PC-3 (cell line): Measurements from ENCODE around the gene PAX7. TPM values are rescaled to one million over a fixed set of nuclear protein-coding genes. Genes with fewer than 3 reads are reported as not detected.

Experiments used
- ATAC-seq: fragments of 200-7000 bp; cut with Tn5 transposase; 2 replicates; pipeline ENCODE4 v1.9.1; 2020; ENCODE audit warnings: mild to moderate bottlenecking, moderate library complexity
- BruUV-seq: library from RNA; stranded (reverse); fragments of 400-500 nt; replicated peaks from 2 replicates; lab custom pipeline; 2021; lab: Mats Ljungman, UMichigan
- CTCF ChIA-PET: fragments of 300-600 bp; sonication (Branson Sonifier 250); formaldehyde crosslinking; loops from one replicate; lab custom pipeline; 2022; ENCODE audit warnings: antibody characterized with exemption; lab: Charles Lee
- POLR2A ChIA-PET: fragments of 300-600 bp; sonication (Branson Sonifier 250); formaldehyde crosslinking; loops from one replicate; lab custom pipeline; 2022; ENCODE audit warnings: antibody characterized with exemption; ENCODE audit not compliant: unreplicated experiment; lab: Charles Lee
- DNase-seq: peaks from one replicate; pipeline ENCODE4 v3.0.0-alpha.2; 2015
- H2AFZ ChIP-seq: fragments of 300-600 bp; sonication (generic); 2 replicates; pipeline ENCODE4 v1.6.0; 2016; ENCODE audit warnings: antibody characterized with exemption, low read length
- H3F3A ChIP-seq: fragments of 300-600 bp; sonication (generic); one replicate; pipeline ENCODE4 v1.6.0; 2017; ENCODE audit warnings: antibody characterized with exemption, low read length, control low read depth, mild to moderate bottlenecking; ENCODE audit not compliant: unreplicated experiment
- H3K27ac ChIP-seq: fragments of 300-600 bp; sonication (generic); 2 replicates; pipeline ENCODE4 v1.5.1; 2016; ENCODE audit warnings: mild to moderate bottlenecking, low read length
- H3K27me3 ChIP-seq: fragments of 300-600 bp; sonication (generic); 2 replicates; pipeline ENCODE4 v1.6.1; 2016; ENCODE audit warnings: low read length, mixed read lengths
- H3K36me3 ChIP-seq: fragments of 300-600 bp; sonication (generic); 2 replicates; pipeline ENCODE4 v1.6.1; 2016; ENCODE audit warnings: low read depth, mixed run types, low read length, mixed read lengths
- H3K4me1 ChIP-seq: fragments of 300-600 bp; sonication (generic); 2 replicates; pipeline ENCODE4 v1.5.1; 2016; ENCODE audit warnings: low read length; ENCODE audit not compliant: insufficient read depth
- H3K4me2 ChIP-seq: fragments of 300-600 bp; sonication (generic); 2 replicates; pipeline ENCODE4 v1.6.0; 2016; ENCODE audit warnings: low read length
- H3K4me3 ChIP-seq: fragments of 300-600 bp; sonication (generic); 2 replicates; pipeline ENCODE4 v1.5.1; 2016; ENCODE audit warnings: mild to moderate bottlenecking, low read length, mixed read lengths
- H3K79me2 ChIP-seq: fragments of 300-600 bp; sonication (generic); 2 replicates; pipeline ENCODE4 v1.6.1; 2017; ENCODE audit warnings: low read length, mixed read lengths
- H3K9ac ChIP-seq: fragments of 300-600 bp; sonication (generic); 2 replicates; pipeline ENCODE4 v1.6.0; 2016; ENCODE audit warnings: mild to moderate bottlenecking, low read length
- H3K9me2 ChIP-seq: fragments of 300-600 bp; sonication (generic); replicated peaks from 2 replicates; pipeline ENCODE4 v1.6.1; 2016; ENCODE audit warnings: mixed run types, low read length, mixed read lengths
- H3K9me3 ChIP-seq: fragments of 300-600 bp; sonication (generic); 2 replicates; pipeline ENCODE4 v1.6.1; 2016; ENCODE audit warnings: low read length, mixed read lengths
- H4K20me1 ChIP-seq: fragments of 300-600 bp; sonication (generic); 2 replicates; pipeline ENCODE4 v1.6.1; 2016; ENCODE audit warnings: low read length, mixed read lengths
- EZH2 ChIP-seq: fragments of 300-600 bp; sonication (generic); IDR thresholded peaks from one replicate; pipeline ENCODE4 v1.6.1; 2017; ENCODE audit warnings: antibody characterized with exemption, mild to moderate bottlenecking, low read length; ENCODE audit not compliant: unreplicated experiment
- EZH2phosphoT487 ChIP-seq: fragments of 300-600 bp; sonication (generic); IDR thresholded peaks from 2 replicates; pipeline ENCODE4 v1.6.1; 2018; ENCODE audit warnings: mild to moderate bottlenecking, antibody characterized with exemption, low read length, borderline replicate concordance
- intact Hi-C: fragments of 100-400 bp; cut with micrococcal nuclease; formaldehyde crosslinking; loops from 2 replicates; pipeline ENCODE4 v1.9.0; 2023
- total RNA-seq: library from RNA; depleted of rRNA; stranded (reverse); fragments of >200 nt; gene quantifications from 2 replicates; pipeline ENCODE4 v1.2.3, GENCODE V29; 2014
- TF ChIP-seq, protein P1 (sequence below): fragments of 300-600 bp; sonication (generic); conservative IDR thresholded peaks from 2 replicates; pipeline ENCODE4 v1.5.1; 2017; ENCODE audit warnings: antibody characterized with exemption, low read depth, mild to moderate bottlenecking, low read length

The PAX7 gene
- total RNA-seq, 1 experiment from 2014 or later, result not detected

DNA sequence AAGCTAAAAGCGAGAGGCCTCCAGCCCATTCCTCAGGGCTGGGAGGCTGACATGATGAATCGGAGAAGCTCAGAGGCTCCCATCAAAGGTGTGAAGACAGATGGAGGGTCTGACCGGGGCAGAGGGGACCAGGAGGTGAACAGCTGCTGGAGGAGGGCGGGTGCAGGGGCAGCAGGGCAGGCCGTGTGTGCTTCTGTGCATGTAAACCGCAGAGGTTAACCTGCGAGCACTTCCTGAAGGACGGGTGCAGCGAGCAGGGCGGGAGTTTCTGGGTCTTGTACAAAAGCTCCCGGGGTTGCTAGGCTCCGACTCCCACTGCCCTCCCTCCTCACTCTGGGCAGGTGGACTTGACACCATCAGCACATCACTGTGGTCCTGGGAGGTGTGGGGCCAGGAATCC, 75.2 kb downstream of the PAX7 start:
- no peak for ATAC-seq
- Histone ChIP-seq H3K4me2 (no peak overlapping the region), H3K27ac (no peak overlapping the region), H3K9me2 (no peaks in the 10 kb centered on the region), H3K27me3 (peaks cover 39% of the 10 kb centered on the region), H3K36me3 (no peaks in the 10 kb centered on the region), H2AFZ (no peak overlapping the region), H3K9me3 (no peaks in the 10 kb centered on the region), H3K4me3 (no peak overlapping the region), H3K4me1 (no peaks in the 10 kb centered on the region), H3K9ac (no peak overlapping the region), H4K20me1 (no peaks in the 10 kb centered on the region), H3K79me2 (no peaks in the 10 kb centered on the region), H3F3A (no peaks in the 10 kb centered on the region)
- intact Hi-C loops, result no loop called here
- BruUV-seq, result no TSS peak
- ChIA-PET POLR2A (no interaction called here), CTCF (no interaction called here)
- TF ChIP-seq, protein P1, sequence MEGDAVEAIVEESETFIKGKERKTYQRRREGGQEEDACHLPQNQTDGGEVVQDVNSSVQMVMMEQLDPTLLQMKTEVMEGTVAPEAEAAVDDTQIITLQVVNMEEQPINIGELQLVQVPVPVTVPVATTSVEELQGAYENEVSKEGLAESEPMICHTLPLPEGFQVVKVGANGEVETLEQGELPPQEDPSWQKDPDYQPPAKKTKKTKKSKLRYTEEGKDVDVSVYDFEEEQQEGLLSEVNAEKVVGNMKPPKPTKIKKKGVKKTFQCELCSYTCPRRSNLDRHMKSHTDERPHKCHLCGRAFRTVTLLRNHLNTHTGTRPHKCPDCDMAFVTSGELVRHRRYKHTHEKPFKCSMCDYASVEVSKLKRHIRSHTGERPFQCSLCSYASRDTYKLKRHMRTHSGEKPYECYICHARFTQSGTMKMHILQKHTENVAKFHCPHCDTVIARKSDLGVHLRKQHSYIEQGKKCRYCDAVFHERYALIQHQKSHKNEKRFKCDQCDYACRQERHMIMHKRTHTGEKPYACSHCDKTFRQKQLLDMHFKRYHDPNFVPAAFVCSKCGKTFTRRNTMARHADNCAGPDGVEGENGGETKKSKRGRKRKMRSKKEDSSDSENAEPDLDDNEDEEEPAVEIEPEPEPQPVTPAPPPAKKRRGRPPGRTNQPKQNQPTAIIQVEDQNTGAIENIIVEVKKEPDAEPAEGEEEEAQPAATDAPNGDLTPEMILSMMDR, result no peak
- TF ChIP-seq EZH2, result no peak
- no peak for TF ChIP-seq EZH2phosphoT487
- DNase-seq, result no peak

DNA sequence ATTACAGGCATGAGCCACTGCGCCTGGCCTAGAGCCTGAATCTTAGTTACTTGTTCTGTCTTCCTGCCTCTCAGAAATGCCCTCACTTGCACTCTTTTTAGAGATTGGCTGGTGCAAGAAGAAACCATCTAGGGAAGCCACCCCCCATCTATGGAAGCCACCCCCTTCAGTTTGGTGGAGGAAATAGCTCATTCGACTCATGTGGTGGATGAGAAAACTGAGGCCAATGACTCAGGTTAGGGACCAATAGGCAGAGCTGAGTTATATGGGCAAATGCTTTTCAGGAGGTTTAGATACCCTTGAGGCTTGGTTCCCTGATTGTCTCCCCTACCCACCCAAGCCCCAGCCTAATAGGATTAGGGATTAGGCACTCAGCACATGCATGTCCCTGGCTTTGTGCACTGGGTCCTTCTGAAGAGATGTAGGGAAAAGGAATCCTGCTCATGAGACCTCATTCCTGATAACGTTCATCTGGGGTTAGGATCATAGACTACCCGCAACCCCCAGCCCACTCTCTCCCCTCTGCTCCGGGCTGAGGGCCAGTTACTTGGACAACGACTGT, 77.1 kb downstream of the PAX7 start:
- Histone ChIP-seq H3K79me2 (no peaks in the 10 kb centered on the region), H3K9ac (no peak overlapping the region), H3K4me3 (no peak overlapping the region), H2AFZ (no peak overlapping the region), H3K27ac (no peak overlapping the region), H4K20me1 (no peaks in the 10 kb centered on the region), H3K27me3 (peaks cover 54% of the 10 kb centered on the region), H3K9me3 (no peaks in the 10 kb centered on the region), H3K9me2 (no peaks in the 10 kb centered on the region), H3K36me3 (no peaks in the 10 kb centered on the region), H3K4me2 (no peak overlapping the region), H3F3A (no peaks in the 10 kb centered on the region), H3K4me1 (no peaks in the 10 kb centered on the region)
- no peak for ATAC-seq
- intact Hi-C loops, result no loop called here
- no peak for DNase-seq
- TF ChIP-seq EZH2phosphoT487 (no peak), EZH2 (no peak)
- TF ChIP-seq, protein P1, result no peak
- ChIA-PET POLR2A (no interaction called here), CTCF (no interaction called here)
- BruUV-seq, result no TSS peak

DNA sequence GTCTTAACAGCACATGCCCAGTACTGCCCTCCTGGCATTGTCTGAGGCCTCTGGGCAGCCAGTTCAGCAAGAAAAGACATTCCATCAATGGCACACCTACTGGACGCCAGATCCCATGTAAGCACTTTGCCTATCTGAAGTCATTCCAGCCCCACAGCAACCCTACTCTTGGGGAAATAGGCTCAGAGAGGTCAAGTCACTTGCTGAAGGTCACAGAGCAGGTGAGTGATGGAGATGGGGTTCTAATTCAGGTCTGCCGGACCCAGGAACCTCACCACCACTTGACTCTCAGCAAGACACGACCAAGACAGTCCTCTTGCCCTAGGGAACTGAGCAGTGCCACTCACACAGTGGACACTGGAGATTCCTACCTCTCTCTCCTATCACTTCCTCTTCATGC, 79.4 kb downstream of the PAX7 start:
- POLR2A ChIA-PET, result no interaction called here
- Histone ChIP-seq H3K36me3 (no peaks in the 10 kb centered on the region), H3F3A (no peaks in the 10 kb centered on the region), H3K9me3 (no peaks in the 10 kb centered on the region), H3K27ac (no peak overlapping the region), H3K4me3 (no peak overlapping the region), H3K9me2 (no peaks in the 10 kb centered on the region), H3K27me3 (peaks cover 57% of the 10 kb centered on the region), H3K79me2 (no peaks in the 10 kb centered on the region), H3K4me2 (no peak overlapping the region), H2AFZ (no peak overlapping the region), H4K20me1 (no peaks in the 10 kb centered on the region), H3K4me1 (no peaks in the 10 kb centered on the region), H3K9ac (no peak overlapping the region)
- no peak for ATAC-seq
- CTCF ChIA-PET, result no interaction called here
- TF ChIP-seq EZH2phosphoT487 (no peak), EZH2 (no peak)
- TF ChIP-seq, protein P1, result no peak
- BruUV-seq, result no TSS peak
- no peak for DNase-seq
- intact Hi-C loops, result no loop called here
